CD14-positive monocyte (primary cell): ENCODE measurements around the gene SMARCD2. TPM values are rescaled to one million over a fixed set of nuclear protein-coding genes. Genes with fewer than 3 reads are reported as not detected.

Experiments
- DNase-seq, 3 donors: peaks; one replicate each; pipeline ENCODE4 v3.0.0-alpha.2; 2011 to 2022
- H2AFZ ChIP-seq: 2 replicates; pipeline ENCODE4 v1.6.0; 2012; ENCODE audit warnings: mild to moderate bottlenecking, low read depth, low read length, inconsistent platforms; ENCODE audit not compliant: insufficient read depth, poor library complexity, severe bottlenecking
- H3K27ac ChIP-seq, 2 donors: 1 replicate in 1 of 2; 2 replicates in 1 of 2; pipeline ENCODE4 v1.5.1; 2012 to 2013; ENCODE audit warnings: low read length in 2 of 2, control low read depth in 1 of 2, inconsistent platforms in 1 of 2, low read depth in 1 of 2, mild to moderate bottlenecking in 1 of 2
- H3K27me3 ChIP-seq, 2 donors: one replicate each; pipeline versions ENCODE4 v1.6.0 to v1.6.1; 2011 to 2013; ENCODE audit warnings: low read length in 2 of 2; ENCODE audit not compliant: control insufficient read depth in 2 of 2, insufficient read depth in 2 of 2
- H3K36me3 ChIP-seq, 2 donors: replicated peaks in 1 of 2; 1 replicate in 1 of 2; 2 replicates in 1 of 2; pipeline versions ENCODE4 v1.5.1 to v1.6.1; 2012 to 2013; ENCODE audit warnings: low read length in 2 of 2, control low read depth in 1 of 2, inconsistent platforms in 1 of 2, mild to moderate bottlenecking in 1 of 2; ENCODE audit not compliant: insufficient read depth in 2 of 2, control insufficient read depth in 1 of 2
- H3K4me1 ChIP-seq, 2 donors: 1 replicate in 1 of 2; 2 replicates in 1 of 2; pipeline versions ENCODE4 v1.5.1 to v1.6.1; 2012 to 2013; ENCODE audit warnings: low read length in 2 of 2, control low read depth in 1 of 2, inconsistent platforms in 1 of 2, mild to moderate bottlenecking in 1 of 2, moderate library complexity in 1 of 2; ENCODE audit not compliant: insufficient read depth in 2 of 2, control insufficient read depth in 1 of 2
- H3K4me2 ChIP-seq: replicated peaks from 2 replicates; pipeline ENCODE3; 2012; ENCODE audit warnings: low read length, moderate library complexity, mild to moderate bottlenecking; ENCODE audit not compliant: poor library complexity, severe bottlenecking; ENCODE audit errors: extremely low read depth
- H3K4me3 ChIP-seq, 3 experiments: fragments of 200-600 bp in 1 of 3; sonication (generic) in 1 of 3; replicated peaks in 1 of 3; 1 replicate in 2 of 3; 2 replicates in 1 of 3; pipeline ENCODE4 v1.5.1; 2011 to 2013; ENCODE audit warnings: low read length in 3 of 3, mild to moderate bottlenecking in 3 of 3, control low read depth in 2 of 3, low read depth in 2 of 3, inconsistent platforms in 1 of 3, moderate library complexity in 1 of 3
- H3K79me2 ChIP-seq: 2 replicates; pipeline ENCODE4 v1.6.0; 2012; ENCODE audit warnings: mild to moderate bottlenecking, control low read depth, inconsistent platforms, low read length, moderate library complexity; ENCODE audit not compliant: insufficient read depth
- H3K9ac ChIP-seq: 2 replicates; pipeline ENCODE4 v1.6.0; 2017; ENCODE audit warnings: low read length, mild to moderate bottlenecking; ENCODE audit not compliant: insufficient read depth, poor library complexity, severe bottlenecking
- H3K9me3 ChIP-seq, 2 donors: replicated peaks in 1 of 2; 1 replicate in 1 of 2; 2 replicates in 1 of 2; pipeline versions ENCODE4 v1.5.1 to v1.6.1; 2012 to 2013; ENCODE audit warnings: low read length in 2 of 2, control low read depth in 1 of 2; ENCODE audit not compliant: control insufficient read depth in 1 of 2, insufficient read depth in 1 of 2
- H4K20me1 ChIP-seq: 2 replicates; pipeline ENCODE4 v1.6.0; 2012; ENCODE audit warnings: mild to moderate bottlenecking, low read length, control low read depth, moderate library complexity; ENCODE audit not compliant: insufficient read depth
- H3K27ac Mint-ChIP-seq, 7 donors: one replicate each; pipeline ENCODE4 v1.8.0; 2020; ENCODE audit warnings: mild to moderate bottlenecking in 7 of 7, mixed read lengths in 7 of 7, moderate library complexity in 6 of 7, inconsistent platforms in 2 of 7
- H3K27me3 Mint-ChIP-seq, 3 donors: one replicate each; pipeline ENCODE4 v1.8.0; 2021 to 2022; ENCODE audit warnings: low read depth in 3 of 3, mild to moderate bottlenecking in 3 of 3, mixed read lengths in 3 of 3, moderate library complexity in 3 of 3, inconsistent platforms in 1 of 3
- H3K36me3 Mint-ChIP-seq, 2 donors: one replicate each; pipeline ENCODE4 v1.8.0; 2020; ENCODE audit warnings: mixed read lengths in 2 of 2, inconsistent platforms in 1 of 2, mild to moderate bottlenecking in 1 of 2
- H3K4me1 Mint-ChIP-seq: one replicate; pipeline ENCODE4 v1.8.0; 2020; ENCODE audit warnings: mild to moderate bottlenecking, mixed read lengths
- H3K4me3 Mint-ChIP-seq, 2 donors: one replicate each; pipeline ENCODE4 v1.8.0; 2020; ENCODE audit warnings: mild to moderate bottlenecking in 2 of 2, mixed read lengths in 2 of 2, moderate library complexity in 1 of 2
- H3K9me3 Mint-ChIP-seq, 7 donors: one replicate each; pipeline ENCODE4 v1.8.0; 2020 to 2022; ENCODE audit warnings: mixed read lengths in 7 of 7, mild to moderate bottlenecking in 6 of 7, moderate library complexity in 6 of 7, inconsistent platforms in 2 of 7
- CTCF ChIP-seq: fragments of 200-600 bp; IDR thresholded peaks from one replicate; pipeline ENCODE4 v1.8.0; 2022; ENCODE audit warnings: antibody characterized with exemption, mild to moderate bottlenecking
- WGBS: methylation state at CpG from one replicate; pipeline ENCODE4 v1.1.5; 2013; ENCODE audit warnings: missing lambda C conversion rate; ENCODE audit not compliant: insufficient coverage; 5-methylcytosine and 5-hydroxymethylcytosine counted together
- intact Hi-C, 2 donors: fragments of 100-400 bp; cut with micrococcal nuclease; formaldehyde crosslinking; loops; one replicate each; pipeline versions ENCODE4 v1.15.0 to v1.15.1; 2023
- polyA plus RNA-seq, 3 donors: library from polyadenylated mRNA; depleted of rRNA in 1 of 3; unstranded in 2 of 3; stranded (reverse) in 1 of 3; fragments of 300-500 nt in 2 of 3; fragments of >200 nt in 1 of 3; fragmentation: Illumina TruSeq in 2 of 3; gene quantifications; 1 replicate in 2 of 3; 2 replicates in 1 of 3; pipeline ENCODE4 v1.2.3, GENCODE V29; 2012 to 2021

SMARCD2 gene
- polyA plus RNA-seq, 3 donors: 60.2 to 77.9 (median 64.0) TPM

GRCh38 chr17:63816669-63817068 lies 25.8 kb downstream of the SMARCD2 start:
- Histone ChIP-seq H3K27ac (peak overlapping the region in 1 of 2 donors; percentile 17), H3K9ac (no peak overlapping the region), H3K36me3 (peaks cover 98 to 100% of the 10 kb centered on the region in 2 donors), H3K27me3 (no peaks in the 10 kb centered on the region), H3K79me2 (peaks cover 16% of the 10 kb centered on the region), H3K4me3 (no peak overlapping the region), H3K4me1 (no peaks in the 10 kb centered on the region), H4K20me1 (peaks cover 42% of the 10 kb centered on the region), H3K4me2 (no peak overlapping the region), H3K9me3 (no peaks in the 10 kb centered on the region), H2AFZ (no peak overlapping the region)
- DNase-seq: no peak
- intact Hi-C loops: no loop called here
- no peak for TF ChIP-seq CTCF
- Mint-ChIP-seq H3K4me3 (no peak overlapping the region), H3K36me3 (peaks cover 95 to 100% of the 10 kb centered on the region in 2 donors), H3K27me3 (no peaks in the 10 kb centered on the region), H3K4me1 (peaks cover 5% of the 10 kb centered on the region), H3K9me3 (peaks cover 0 to 1% (median 0%) of the 10 kb centered on the region in 7 donors), H3K27ac (peak overlapping the region in 1 of 7 donors; percentile 2)
- 100% methylated on average over 2 of the region's 4 CpGs for WGBS

GRCh38 chr17:63816123-63816522 lies 26.4 kb downstream of the SMARCD2 start:
- no peak overlapping the region for H3K9ac ChIP-seq
- Mint-ChIP-seq H3K36me3 (peaks cover 95 to 100% of the 10 kb centered on the region in 2 donors), H3K9me3 (no peaks in the 10 kb centered on the region), H3K4me3 (no peak overlapping the region), H3K27ac (peak overlapping the region in 2 of 7 donors; percentile 48 to 67), H3K27me3 (no peaks in the 10 kb centered on the region), H3K4me1 (peaks cover 5% of the 10 kb centered on the region)
- H3K27ac ChIP-seq: no peak overlapping the region
- H3K79me2 ChIP-seq: peaks cover 14% of the 10 kb centered on the region
- no peak for DNase-seq
- peaks cover 98 to 100% of the 10 kb centered on the region in 2 donors for H3K36me3 ChIP-seq
- no peak for TF ChIP-seq CTCF
- H3K9me3 ChIP-seq: no peaks in the 10 kb centered on the region
- no peaks in the 10 kb centered on the region for H3K4me1 ChIP-seq
- H3K4me3 ChIP-seq: no peak overlapping the region
- peaks cover 37% of the 10 kb centered on the region for H4K20me1 ChIP-seq
- 100% methylated on average over 2 of the region's 2 CpGs for WGBS
- no peaks in the 10 kb centered on the region for H3K27me3 ChIP-seq
- H2AFZ ChIP-seq: no peak overlapping the region
- intact Hi-C loops: no loop called here
- H3K4me2 ChIP-seq: no peak overlapping the region
